HL-60/S4 treated with phorbol 12-myristate 13-acetate at 8.2 ng/mL for 4 days and 3 days (cell line): Measurements from ENCODE around the gene SPINK5.

ENCODE experiments used
- in situ Hi-C: fragments of 300-500 bp; cut with MboI; formaldehyde crosslinking; loops from 2 replicates; pipeline ENCODE4 v1.15.0; 2022; ENCODE audit warnings: low sequenced_read_pairs

The SPINK5 gene

GRCh38 chr5:148176480-148176879 is 112.7 kb downstream of the SPINK5 start:
- in situ Hi-C loops = no loop called here

GRCh38 chr5:148177207-148177606 is 113.4 kb downstream of the SPINK5 start:
- in situ Hi-C loops = no loop called here

DNA sequence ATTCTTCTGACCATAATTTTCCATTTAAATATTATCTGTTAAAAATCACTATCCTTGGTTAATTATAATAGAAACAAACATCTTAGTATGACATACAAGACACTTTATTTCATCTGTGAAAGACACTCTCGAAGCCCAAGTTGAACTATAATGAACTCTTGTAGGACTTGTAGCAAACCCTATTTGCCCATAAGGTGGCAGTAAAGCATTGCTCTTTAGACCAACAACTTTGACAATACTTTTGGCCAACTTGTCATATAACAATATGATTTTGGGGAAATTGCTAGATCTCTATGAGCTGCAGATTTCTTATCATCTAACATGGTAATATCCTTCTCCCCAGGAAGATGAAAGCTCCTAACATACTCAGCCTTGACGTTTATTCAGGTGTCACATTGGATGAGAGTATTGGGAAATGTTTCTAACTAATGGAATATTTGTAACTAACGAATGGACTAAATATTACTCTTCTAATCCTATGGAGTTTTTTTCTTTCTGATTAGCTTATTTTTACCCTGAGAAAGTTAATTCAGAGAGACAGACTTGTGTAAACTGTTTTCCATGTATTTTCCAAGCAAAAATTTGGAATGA is 115.5 kb downstream of the SPINK5 start:
- in situ Hi-C loops = no loop called here

DNA sequence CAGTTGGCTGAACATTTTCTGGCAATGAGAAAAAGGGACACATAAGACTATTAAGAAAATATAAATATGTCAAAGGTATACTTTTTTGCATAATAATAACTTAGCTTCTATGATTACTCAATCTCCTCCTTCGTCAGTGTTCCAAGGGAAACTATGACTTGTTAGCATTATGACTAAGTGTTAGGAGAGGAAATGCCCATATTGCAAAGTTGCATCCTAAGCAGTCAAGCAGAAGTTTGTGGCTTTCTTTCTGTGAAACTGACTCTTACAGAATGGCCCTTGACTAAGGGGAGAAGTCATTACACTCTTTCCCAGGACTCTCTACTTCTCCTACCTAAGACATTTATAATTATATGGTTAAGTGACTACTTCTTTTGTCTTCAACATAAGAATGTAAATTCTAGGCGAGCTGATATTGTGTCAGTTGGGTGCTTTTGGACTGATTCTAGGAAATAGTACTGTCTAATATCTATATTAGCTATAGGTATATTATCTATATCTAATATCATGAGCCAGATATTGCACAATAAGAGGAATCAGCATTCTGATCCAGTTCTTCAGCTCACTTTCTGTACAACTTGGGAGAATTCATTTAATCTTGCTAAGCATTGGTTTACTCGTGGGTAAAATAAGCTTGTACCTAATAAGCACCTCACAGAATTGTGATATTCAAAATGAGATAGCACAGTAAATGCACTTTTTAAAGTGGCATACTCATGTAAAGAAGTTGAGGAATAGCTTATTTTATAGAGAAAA is 122.6 kb downstream of the SPINK5 start:
- in situ Hi-C loops = no loop called here
